Progenitor cell of endocrine pancreas (in vitro differentiated cells): ENCODE results near the gene ZBTB45. TPM values are rescaled to one million over a fixed set of nuclear protein-coding genes. Genes with fewer than 3 reads are reported as not detected.

Experiments used
- DNase-seq: peaks from one replicate; pipeline ENCODE4 v3.0.0; 2021; ENCODE audit warnings: low spot score; ENCODE audit not compliant: unreplicated experiment
- H3K27ac Mint-ChIP-seq: 2 replicates; pipeline ENCODE4 v1.8.0; 2021; ENCODE audit warnings: mild to moderate bottlenecking, moderate library complexity, mixed read lengths
- H3K27me3 Mint-ChIP-seq: 2 replicates; pipeline ENCODE4 v1.8.0; 2021; ENCODE audit warnings: mixed read lengths
- H3K36me3 Mint-ChIP-seq: 2 replicates; pipeline ENCODE4 v1.8.0; 2022; ENCODE audit warnings: mixed read lengths; ENCODE audit not compliant: insufficient read depth
- H3K4me1 Mint-ChIP-seq: 2 replicates; pipeline ENCODE4 v1.8.0; 2021; ENCODE audit warnings: low read depth, mixed read lengths
- H3K4me3 Mint-ChIP-seq: 2 replicates; pipeline ENCODE4 v1.8.0; 2021; ENCODE audit warnings: low read depth, mild to moderate bottlenecking, moderate library complexity, mixed read lengths
- H3K9me3 Mint-ChIP-seq: 2 replicates; pipeline ENCODE4 v1.8.0; 2021; ENCODE audit warnings: low read depth, mixed read lengths
- CTCF ChIP-seq: fragments of 200-600 bp; sonication (generic); IDR thresholded peaks from one replicate; pipeline ENCODE4 v1.5.0; 2021; ENCODE audit warnings: antibody characterized with exemption, mild to moderate bottlenecking; ENCODE audit not compliant: unreplicated experiment
- total RNA-seq: library from RNA; stranded (reverse); gene quantifications from 2 replicates; pipeline ENCODE4 v1.2.1, GENCODE V29; 2021

ZBTB45 gene
- total RNA-seq, 1 donor from 2014 or later, result 22.7 TPM

- no peak for TF ChIP-seq CTCF
- Mint-ChIP-seq H3K9me3 (no peaks in the 10 kb centered on the region), H3K4me3 (peak overlapping the region; percentile 97), H3K27me3 (no peaks in the 10 kb centered on the region), H3K4me1 (peaks cover 33% of the 10 kb centered on the region), H3K27ac (peak overlapping the region; percentile 99), H3K36me3 (peaks cover 3% of the 10 kb centered on the region)
- no peak for DNase-seq
Measured at GRCh38 chr19:58518256-58519086, 1.1 kb downstream of the ZBTB45 start.

- Mint-ChIP-seq H3K27me3 (no peaks in the 10 kb centered on the region), H3K4me3 (no peak overlapping the region)
Measured at GRCh38 chr19:58516964-58517833, 2.4 kb downstream of the ZBTB45 start.

GRCh38 chr19:58516246-58516836, 3.3 kb downstream of the ZBTB45 start:
- Mint-ChIP-seq H3K36me3 (peaks cover 3% of the 10 kb centered on the region), H3K27ac (no peak overlapping the region), H3K4me1 (peaks cover 29% of the 10 kb centered on the region), H3K9me3 (no peaks in the 10 kb centered on the region), H3K4me3 (no peak overlapping the region), H3K27me3 (no peaks in the 10 kb centered on the region)
- no peak for TF ChIP-seq CTCF
- no peak for DNase-seq

More at GRCh38 chr19:58516964-58517833, 2.4 kb downstream of the ZBTB45 start:
- DNase-seq, result no peak
- Mint-ChIP-seq H3K9me3 (no peaks in the 10 kb centered on the region), H3K36me3 (peaks cover 3% of the 10 kb centered on the region), H3K4me1 (peaks cover 32% of the 10 kb centered on the region), H3K27ac (no peak overlapping the region)
- no peak for TF ChIP-seq CTCF

DNA sequence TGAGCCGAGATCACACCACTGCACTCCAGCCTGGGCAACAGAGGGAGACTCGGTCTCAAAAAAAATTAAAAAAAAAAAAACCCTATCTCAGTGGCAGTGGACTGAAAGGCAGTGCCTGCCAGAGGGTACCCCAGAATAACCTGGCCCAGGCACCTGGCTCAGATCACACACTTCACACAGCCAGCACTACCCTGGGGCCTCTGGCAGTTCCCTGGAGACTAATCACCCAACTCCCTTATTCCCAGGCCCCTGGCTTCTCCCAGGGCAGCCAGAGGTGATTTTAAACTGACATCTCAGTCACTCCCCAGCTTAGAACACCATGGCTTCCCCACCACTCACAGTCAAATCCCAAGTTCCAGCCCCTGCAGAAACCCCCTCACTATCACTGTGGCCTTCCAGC, 4.4 kb downstream of the ZBTB45 start:
- no peaks in the 10 kb centered on the region for H3K9me3 Mint-ChIP-seq
- DNase-seq, result no peak
- no peak for TF ChIP-seq CTCF
- peaks cover 25% of the 10 kb centered on the region for H3K4me1 Mint-ChIP-seq
- peak overlapping the region; percentile 37 for H3K4me3 Mint-ChIP-seq
- H3K27me3 Mint-ChIP-seq, result no peaks in the 10 kb centered on the region
- H3K36me3 Mint-ChIP-seq, result peaks cover 3% of the 10 kb centered on the region
- no peak overlapping the region for H3K27ac Mint-ChIP-seq

GRCh38 chr19:58514564-58515022, 5.0 kb downstream of the ZBTB45 start:
- H3K4me3 Mint-ChIP-seq, result peak overlapping the region; percentile 69
- no peaks in the 10 kb centered on the region for H3K9me3 Mint-ChIP-seq
- no peaks in the 10 kb centered on the region for H3K27me3 Mint-ChIP-seq
- peak overlapping the region; percentile 49 for H3K27ac Mint-ChIP-seq
- no peak for TF ChIP-seq CTCF
- peaks cover 3% of the 10 kb centered on the region for H3K36me3 Mint-ChIP-seq
- DNase-seq, result no peak
- peaks cover 23% of the 10 kb centered on the region for H3K4me1 Mint-ChIP-seq
